ENCODE data around the gene TCTN2.

Gene TCTN2

GRCh38 chr12:123670882-123671728 lies at the start of gene TCTN2:
Gene TCTN2 (plus strand): TSS chr12:123671113. CDS start chr12:123671241, 128 bp downstream.
- Histone ChIP-seq H3K9ac (ENCODE audit: low read depth, low read length) (peak within 1 kb of the TSS; percentile 63; the same call in 1 of the 2 replicates), H3K36me3 (ENCODE audit: insufficient read depth, low read depth, low read length) (no peaks in the 10 kb centered on the region), H3K4me1 (ENCODE audit: insufficient read depth, low read length) (no peaks in the 10 kb centered on the region), H3K9me3 (ENCODE audit: insufficient read depth, low read depth, low read length) (no peaks in the 10 kb centered on the region), H3K4me3 (ENCODE audit: low read length) (peak within 1 kb of the TSS; percentile 75), H3K27ac (ENCODE audit: low read length) (no peak within 1 kb of the TSS), H3K27me3 (ENCODE audit: insufficient read depth, low read length) (no peaks in the 10 kb centered on the region)

GRCh38 chr12:123621619-123622530 lies 49.0 kb upstream of the TCTN2 start:
- Histone ChIP-seq H3K9ac (ENCODE audit: low read depth, low read length) (no peak overlapping the region), H3K27me3 (ENCODE audit: insufficient read depth, low read length) (no peaks in the 10 kb centered on the region), H3K9me3 (ENCODE audit: insufficient read depth, low read depth, low read length) (no peaks in the 10 kb centered on the region), H3K36me3 (ENCODE audit: insufficient read depth, low read depth, low read length) (peaks cover 81% of the 10 kb centered on the region), H3K27ac (ENCODE audit: low read length) (no peak overlapping the region), H3K4me1 (ENCODE audit: insufficient read depth, low read length) (no peaks in the 10 kb centered on the region), H3K4me3 (ENCODE audit: low read length) (no peak overlapping the region)

GRCh38 chr12:123633379-123634141 lies 37.4 kb upstream of the TCTN2 start, which contains the start of the genes EIF2B1 and GTF2H3:
Gene EIF2B1 (minus strand): TSS chr12:123633686. CDS start chr12:123633557, 129 bp downstream.
Gene GTF2H3 (plus strand): TSS chr12:123633829. CDS start chr12:123633860, 31 bp downstream.
- Histone ChIP-seq H3K27me3 (ENCODE audit: insufficient read depth, low read length) (no peaks in the 10 kb centered on the region), H3K9me3 (ENCODE audit: insufficient read depth, low read depth, low read length) (no peaks in the 10 kb centered on the region), H3K9ac (ENCODE audit: low read depth, low read length) (peak within 1 kb of the TSS; percentile 95), H3K4me3 (ENCODE audit: low read length) (peak within 1 kb of the TSS; percentile 88), H3K36me3 (ENCODE audit: insufficient read depth, low read depth, low read length) (peaks cover 27% of the 10 kb centered on the region), H3K4me1 (ENCODE audit: insufficient read depth, low read length) (peaks cover 3% of the 10 kb centered on the region; the same call in 1 of the 2 replicates), H3K27ac (ENCODE audit: low read length) (peak within 1 kb of the TSS; percentile 35)

GRCh38 chr12:123634142-123634561 lies 36.8 kb upstream of the TCTN2 start:
- Histone ChIP-seq H3K36me3 (ENCODE audit: insufficient read depth, low read depth, low read length) (peaks cover 21% of the 10 kb centered on the region), H3K4me3 (ENCODE audit: low read length) (peak overlapping the region; percentile 88), H3K9ac (ENCODE audit: low read depth, low read length) (peak overlapping the region; percentile 95), H3K27me3 (ENCODE audit: insufficient read depth, low read length) (no peaks in the 10 kb centered on the region), H3K9me3 (ENCODE audit: insufficient read depth, low read depth, low read length) (no peaks in the 10 kb centered on the region), H3K4me1 (ENCODE audit: insufficient read depth, low read length) (peaks cover 3% of the 10 kb centered on the region; the same call in 1 of the 2 replicates), H3K27ac (ENCODE audit: low read length) (peak overlapping the region; percentile 35)

- no peak overlapping the region for H3K9ac ChIP-seq (ENCODE audit: low read depth, low read length)
- no peak overlapping the region for H3K27ac ChIP-seq (ENCODE audit: low read length)
- H3K9me3 ChIP-seq (ENCODE audit: insufficient read depth, low read depth, low read length): no peaks in the 10 kb centered on the region
- H3K4me3 ChIP-seq (ENCODE audit: low read length): no peak overlapping the region
- no peaks in the 10 kb centered on the region for H3K27me3 ChIP-seq (ENCODE audit: insufficient read depth, low read length)
- no peaks in the 10 kb centered on the region for H3K4me1 ChIP-seq (ENCODE audit: insufficient read depth, low read length)
- peaks cover 53% of the 10 kb centered on the region for H3K36me3 ChIP-seq (ENCODE audit: insufficient read depth, low read depth, low read length)
These were observed 27.0 kb upstream of the TCTN2 start for GRCh38 chr12:123643911-123644310.

GRCh38 chr12:123645380-123645779 lies 25.5 kb upstream of the TCTN2 start:
- Histone ChIP-seq H3K36me3 (ENCODE audit: insufficient read depth, low read depth, low read length) (peaks cover 68% of the 10 kb centered on the region), H3K4me3 (ENCODE audit: low read length) (no peak overlapping the region), H3K9ac (ENCODE audit: low read depth, low read length) (no peak overlapping the region), H3K27ac (ENCODE audit: low read length) (no peak overlapping the region), H3K27me3 (ENCODE audit: insufficient read depth, low read length) (no peaks in the 10 kb centered on the region), H3K9me3 (ENCODE audit: insufficient read depth, low read depth, low read length) (no peaks in the 10 kb centered on the region), H3K4me1 (ENCODE audit: insufficient read depth, low read length) (no peaks in the 10 kb centered on the region)

GRCh38 chr12:123645878-123646277 lies 25.0 kb upstream of the TCTN2 start:
- Histone ChIP-seq H3K9ac (ENCODE audit: low read depth, low read length) (no peak overlapping the region), H3K9me3 (ENCODE audit: insufficient read depth, low read depth, low read length) (no peaks in the 10 kb centered on the region), H3K36me3 (ENCODE audit: insufficient read depth, low read depth, low read length) (peaks cover 73% of the 10 kb centered on the region), H3K27me3 (ENCODE audit: insufficient read depth, low read length) (no peaks in the 10 kb centered on the region), H3K27ac (ENCODE audit: low read length) (no peak overlapping the region), H3K4me1 (ENCODE audit: insufficient read depth, low read length) (no peaks in the 10 kb centered on the region), H3K4me3 (ENCODE audit: low read length) (no peak overlapping the region)

GRCh38 chr12:123648401-123648800 lies 22.5 kb upstream of the TCTN2 start:
- Histone ChIP-seq H3K36me3 (ENCODE audit: insufficient read depth, low read depth, low read length) (peaks cover 80% of the 10 kb centered on the region), H3K9ac (ENCODE audit: low read depth, low read length) (no peak overlapping the region), H3K4me1 (ENCODE audit: insufficient read depth, low read length) (no peaks in the 10 kb centered on the region), H3K27me3 (ENCODE audit: insufficient read depth, low read length) (no peaks in the 10 kb centered on the region), H3K9me3 (ENCODE audit: insufficient read depth, low read depth, low read length) (no peaks in the 10 kb centered on the region), H3K27ac (ENCODE audit: low read length) (no peak overlapping the region), H3K4me3 (ENCODE audit: low read length) (no peak overlapping the region)

- Histone ChIP-seq H3K36me3 (ENCODE audit: insufficient read depth, low read depth, low read length) (peaks cover 77% of the 10 kb centered on the region), H3K9me3 (ENCODE audit: insufficient read depth, low read depth, low read length) (no peaks in the 10 kb centered on the region), H3K4me3 (ENCODE audit: low read length) (no peak overlapping the region), H3K4me1 (ENCODE audit: insufficient read depth, low read length) (no peaks in the 10 kb centered on the region), H3K27me3 (ENCODE audit: insufficient read depth, low read length) (no peaks in the 10 kb centered on the region), H3K27ac (ENCODE audit: low read length) (no peak overlapping the region), H3K9ac (ENCODE audit: low read depth, low read length) (no peak overlapping the region)
These were observed 16.7 kb upstream of the TCTN2 start for GRCh38 chr12:123654129-123654701.

- Histone ChIP-seq H3K4me3 (ENCODE audit: low read length) (no peak overlapping the region), H3K9ac (ENCODE audit: low read depth, low read length) (no peak overlapping the region), H3K4me1 (ENCODE audit: insufficient read depth, low read length) (no peaks in the 10 kb centered on the region), H3K36me3 (ENCODE audit: insufficient read depth, low read depth, low read length) (peaks cover 75% of the 10 kb centered on the region), H3K9me3 (ENCODE audit: insufficient read depth, low read depth, low read length) (no peaks in the 10 kb centered on the region), H3K27me3 (ENCODE audit: insufficient read depth, low read length) (no peaks in the 10 kb centered on the region), H3K27ac (ENCODE audit: low read length) (no peak overlapping the region)
These were observed 15.5 kb upstream of the TCTN2 start for GRCh38 chr12:123655420-123655819.

- Histone ChIP-seq H3K9me3 (ENCODE audit: insufficient read depth, low read depth, low read length) (no peaks in the 10 kb centered on the region), H3K27ac (ENCODE audit: low read length) (no peak overlapping the region), H3K9ac (ENCODE audit: low read depth, low read length) (no peak overlapping the region), H3K27me3 (ENCODE audit: insufficient read depth, low read length) (no peaks in the 10 kb centered on the region), H3K36me3 (ENCODE audit: insufficient read depth, low read depth, low read length) (peaks cover 70% of the 10 kb centered on the region), H3K4me1 (ENCODE audit: insufficient read depth, low read length) (no peaks in the 10 kb centered on the region), H3K4me3 (ENCODE audit: low read length) (no peak overlapping the region)
These were observed 14.5 kb upstream of the TCTN2 start for GRCh38 chr12:123656392-123656791.

Data from iPS-20b (cell line).